ENCODE measurements around the gene PXDC1. TPM values are rescaled to one million over a fixed set of nuclear protein-coding genes. Genes with fewer than 3 reads are reported as not detected.
A peak's percentile ranks its signal among the peaks of the same experiment; 100 is the strongest.

PXDC1 gene
- total RNA-seq, 1 experiment from 2014 or later: 6.3 TPM

DNA sequence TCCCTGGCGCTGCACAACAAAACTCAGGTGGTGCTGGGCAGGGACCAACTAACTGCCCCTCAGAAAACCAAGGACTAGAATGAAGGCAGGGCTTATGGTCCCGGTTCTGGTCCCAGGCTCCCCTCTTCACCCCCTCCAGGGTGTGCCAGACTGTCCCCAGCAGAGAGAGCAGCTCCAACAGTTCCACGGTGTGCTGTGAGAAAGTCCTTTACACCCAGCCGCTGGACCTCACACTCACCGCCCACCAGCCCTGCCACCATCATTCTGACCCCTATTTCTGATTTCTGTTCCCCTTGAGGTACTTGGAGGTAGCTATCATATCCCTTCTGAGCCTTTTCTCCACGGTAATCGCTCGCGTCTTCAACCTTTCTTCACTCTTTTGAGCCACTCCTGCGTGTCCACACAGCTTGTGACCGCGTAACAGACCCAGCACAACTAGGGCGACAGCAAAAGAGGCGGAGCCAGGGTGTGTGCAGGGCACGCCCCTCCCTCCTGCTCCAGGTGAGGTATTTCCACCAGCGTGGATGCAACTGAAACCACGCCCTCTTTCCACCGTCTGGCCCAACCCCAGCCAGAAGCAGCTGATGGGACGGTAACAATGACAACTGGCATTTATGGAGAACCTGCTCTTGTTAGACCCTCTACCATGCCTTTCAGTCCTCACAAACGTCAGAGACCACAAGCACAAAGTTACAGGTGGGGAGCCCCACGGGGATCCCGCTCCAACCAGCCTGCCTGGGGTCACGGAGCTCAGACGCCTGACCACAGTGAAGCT is 2.3 kb downstream of the PXDC1 start:
- Histone ChIP-seq H3K9ac (ENCODE audit: low read length) (no peak overlapping the region), H3K4me1 (ENCODE audit: control insufficient read depth in 1 of 2, insufficient read depth in 2 of 2, low read length in 2 of 2) (peaks cover 12 to 50% of the 10 kb centered on the region in 2 experiments; a peak in 3 of 4 replicates), H3K79me2 (ENCODE audit: insufficient read depth, low read length) (peaks cover 11% of the 10 kb centered on the region; the same call in 1 of the 2 replicates), H3K36me3 (ENCODE audit: control insufficient read depth in 1 of 2, insufficient read depth in 2 of 2, low read length in 2 of 2) (no peaks in the 10 kb centered on the region), H3K27ac (ENCODE audit: low read depth, low read length) (no peak overlapping the region; the same call in 1 of the 2 replicates), H3K9me3 (ENCODE audit: control insufficient read depth in 1 of 2, insufficient read depth in 1 of 2, low read depth in 1 of 2, low read length in 2 of 2) (no peaks in the 10 kb centered on the region), H3K9me2 (ENCODE audit: insufficient read depth) (no peaks in the 10 kb centered on the region), H2AFZ (ENCODE audit: low read depth, low read length, poor library complexity, severe bottlenecking) (no peak overlapping the region), H4K20me1 (ENCODE audit: insufficient read depth) (no peaks in the 10 kb centered on the region), H3K27me3 (ENCODE audit: insufficient read depth, low read length) (no peaks in the 10 kb centered on the region), H3K4me2 (ENCODE audit: low read length) (peak overlapping the region; percentile 95), H3K4me3 (replicated peaks in 1 of 2; ENCODE audit: low read depth in 1 of 2, low read length in 2 of 2) (no peak overlapping the region)
- intact Hi-C loops (cut with micrococcal nuclease): loop anchor here (10.0 kb wide), 1 partner anchor 466 kb away; no protein-coding TSS in a partner anchor
- RAD21 ChIA-PET (ENCODE audit: low non-redundant PET in 1 of 2, low total read pairs in 2 of 2, uncharacterized antibody in 2 of 2, unreplicated experiment in 2 of 2): interaction anchor here (0.7 to 2.0 kb wide), 3 partner anchors 183 to 229 kb away, joined by 3 to 8 read pairs (median 7); no protein-coding TSS in a partner anchor
- CTCF ChIA-PET: interaction anchor here (0.9 to 3.0 kb wide), 11 partner anchors 71 to 272 kb away, joined by 3 to 31 read pairs (median 7); a partner anchor contains a TSS
- POLR2A ChIA-PET: interaction anchor here (0.8 kb wide), 1 partner anchor 77 kb away, joined by 5 read pairs; no protein-coding TSS in a partner anchor
- DNase-seq (ENCODE audit: low read depth, low spot score) (no peak), ATAC-seq (peak; percentile 21; the same call in 1 of the 2 replicates)
- BruUV-seq (replicated peaks): TSS peak; percentile 42
- TF ChIP-seq ELF1 (IDR thresholded peaks at IDR 0.05; ENCODE audit: borderline replicate concordance, low read depth): no peak
- TF ChIP-seq, protein P1, sequence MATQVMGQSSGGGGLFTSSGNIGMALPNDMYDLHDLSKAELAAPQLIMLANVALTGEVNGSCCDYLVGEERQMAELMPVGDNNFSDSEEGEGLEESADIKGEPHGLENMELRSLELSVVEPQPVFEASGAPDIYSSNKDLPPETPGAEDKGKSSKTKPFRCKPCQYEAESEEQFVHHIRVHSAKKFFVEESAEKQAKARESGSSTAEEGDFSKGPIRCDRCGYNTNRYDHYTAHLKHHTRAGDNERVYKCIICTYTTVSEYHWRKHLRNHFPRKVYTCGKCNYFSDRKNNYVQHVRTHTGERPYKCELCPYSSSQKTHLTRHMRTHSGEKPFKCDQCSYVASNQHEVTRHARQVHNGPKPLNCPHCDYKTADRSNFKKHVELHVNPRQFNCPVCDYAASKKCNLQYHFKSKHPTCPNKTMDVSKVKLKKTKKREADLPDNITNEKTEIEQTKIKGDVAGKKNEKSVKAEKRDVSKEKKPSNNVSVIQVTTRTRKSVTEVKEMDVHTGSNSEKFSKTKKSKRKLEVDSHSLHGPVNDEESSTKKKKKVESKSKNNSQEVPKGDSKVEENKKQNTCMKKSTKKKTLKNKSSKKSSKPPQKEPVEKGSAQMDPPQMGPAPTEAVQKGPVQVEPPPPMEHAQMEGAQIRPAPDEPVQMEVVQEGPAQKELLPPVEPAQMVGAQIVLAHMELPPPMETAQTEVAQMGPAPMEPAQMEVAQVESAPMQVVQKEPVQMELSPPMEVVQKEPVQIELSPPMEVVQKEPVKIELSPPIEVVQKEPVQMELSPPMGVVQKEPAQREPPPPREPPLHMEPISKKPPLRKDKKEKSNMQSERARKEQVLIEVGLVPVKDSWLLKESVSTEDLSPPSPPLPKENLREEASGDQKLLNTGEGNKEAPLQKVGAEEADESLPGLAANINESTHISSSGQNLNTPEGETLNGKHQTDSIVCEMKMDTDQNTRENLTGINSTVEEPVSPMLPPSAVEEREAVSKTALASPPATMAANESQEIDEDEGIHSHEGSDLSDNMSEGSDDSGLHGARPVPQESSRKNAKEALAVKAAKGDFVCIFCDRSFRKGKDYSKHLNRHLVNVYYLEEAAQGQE (IDR thresholded peaks at IDR 0.05; ENCODE audit: low read depth): no peak
- TF ChIP-seq CEBPB (IDR thresholded peaks at IDR 0.05; ENCODE audit: low read depth): no peak
- TF ChIP-seq, protein P2, sequence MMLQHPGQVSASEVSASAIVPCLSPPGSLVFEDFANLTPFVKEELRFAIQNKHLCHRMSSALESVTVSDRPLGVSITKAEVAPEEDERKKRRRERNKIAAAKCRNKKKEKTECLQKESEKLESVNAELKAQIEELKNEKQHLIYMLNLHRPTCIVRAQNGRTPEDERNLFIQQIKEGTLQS (IDR thresholded peaks at IDR 0.05): no peak
- TF ChIP-seq EGR1 (IDR thresholded peaks at IDR 0.05; ENCODE audit: low read depth): no peak
- TF ChIP-seq SRF (IDR thresholded peaks at IDR 0.05; ENCODE audit: low read depth): no peak
- TF ChIP-seq POLR2AphosphoS5 (IDR thresholded peaks at IDR 0.05; ENCODE audit: low read depth, low read length): no peak
- TF ChIP-seq SIN3A (IDR thresholded peaks at IDR 0.05; ENCODE audit: low read depth): no peak
- no peak for TF ChIP-seq SP1 (IDR thresholded peaks at IDR 0.05; ENCODE audit: low read depth)
- TF ChIP-seq FOSL1 (IDR thresholded peaks at IDR 0.05; ENCODE audit: low read depth): no peak
- no peak for TF ChIP-seq RAD21 (IDR thresholded peaks at IDR 0.05; ENCODE audit: low read depth)
- TF ChIP-seq CBX3 (IDR thresholded peaks at IDR 0.05; ENCODE audit: low read depth): no peak
- TF ChIP-seq MAX (IDR thresholded peaks at IDR 0.05): no peak
- TF ChIP-seq EZH2 (IDR thresholded peaks at IDR 0.05): no peak
- TF ChIP-seq ZBTB33 (IDR thresholded peaks at IDR 0.05; ENCODE audit: extremely low read depth, insufficient replicate concordance, low read length): no peak
- no peak for TF ChIP-seq ZNF274 (IDR thresholded peaks at IDR 0.05; ENCODE audit: low read depth, low read length)
- TF ChIP-seq TCF7L2 (IDR thresholded peaks at IDR 0.05; ENCODE audit: borderline replicate concordance, extremely low read depth, insufficient read depth, insufficient read length): no peak
- no peak for TF ChIP-seq YY1 (IDR thresholded peaks at IDR 0.05; ENCODE audit: extremely low read depth, insufficient replicate concordance, low read depth, low read length)
